Mammary epithelial cell (primary cell): ENCODE measurements around the gene TMEM236.

Experiments
- CTCF ChIP-seq, 2 donors: IDR thresholded peaks in 1 of 2; conservative IDR thresholded peaks in 1 of 2; 2 replicates each; pipeline ENCODE4 v1.5.1; 2011 to 2012; ENCODE audit warnings: inconsistent platforms in 2 of 2, low read length in 2 of 2, mild to moderate bottlenecking in 2 of 2, control low read depth in 1 of 2, low read depth in 1 of 2; ENCODE audit not compliant: insufficient read depth in 1 of 2; ENCODE audit errors: extremely low read depth in 1 of 2
- EZH2 ChIP-seq: IDR thresholded peaks from 2 replicates; pipeline ENCODE4 v1.6.1; 2012; ENCODE audit warnings: low read length, inconsistent platforms, borderline replicate concordance

- TF ChIP-seq CTCF (conservative IDR thresholded peaks at IDR 0.05 in 1 of 2, IDR thresholded peaks at IDR 0.05 in 1 of 2; ENCODE audit: extremely low read depth in 1 of 2, insufficient read depth in 1 of 2, low read depth in 1 of 2, low read length in 2 of 2) (no peak), EZH2 (no peak)
These were observed 26.3 kb upstream of the TMEM236 start for GRCh38 chr10:17725703-17726102.
